Measurements from ENCODE around the gene TNNT1. TPM values are rescaled to one million over a fixed set of nuclear protein-coding genes. Genes with fewer than 3 reads are reported as not detected.

Gene TNNT1
- total RNA-seq, 4 donors from 2014 or later, result 13.6 to 46.7 (median 19.6) TPM

DNA sequence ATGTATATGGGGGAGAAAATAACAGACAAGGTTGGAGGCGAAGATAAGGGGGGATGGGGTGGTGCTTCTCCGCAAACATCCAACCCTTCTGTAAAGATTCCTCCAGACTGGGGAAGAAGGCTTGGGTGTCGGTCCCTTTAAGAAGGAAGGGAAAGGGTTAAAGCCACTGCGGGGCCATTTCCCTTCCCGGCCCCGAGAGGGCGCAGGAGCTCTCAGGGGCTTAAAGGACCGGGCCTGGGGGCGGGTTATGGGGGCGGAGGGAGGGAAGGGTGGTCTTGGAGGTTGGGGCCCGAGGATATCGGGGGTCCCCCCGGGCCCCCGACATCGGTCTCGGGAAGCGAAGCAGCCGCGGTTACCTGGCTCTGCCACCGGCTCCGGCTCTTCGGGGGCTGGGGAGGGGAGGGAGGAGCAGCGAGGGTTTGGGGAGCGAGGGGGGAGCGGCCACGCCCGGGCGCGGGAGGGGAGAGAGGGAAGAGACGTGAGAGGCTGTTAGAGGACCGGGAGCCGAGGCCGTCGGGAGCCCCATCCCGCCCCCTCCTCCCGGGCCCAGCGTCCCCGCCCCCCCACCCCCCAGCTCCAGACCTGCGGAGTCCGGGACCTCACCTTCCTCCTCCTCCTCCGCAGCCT is 2.8 kb downstream of the TNNT1 start:
- DNase-seq (ENCODE audit: low spot score in 2 of 2), result no peak
- Histone ChIP-seq H3K27me3 (peaks cover 95% of the 10 kb centered on the region), H3K4me3 (peak overlapping the region; percentile 36), H3K9me3 (no peaks in the 10 kb centered on the region), H3K27ac (no peak overlapping the region), H3K4me1 (peaks cover 8% of the 10 kb centered on the region), H3K36me3 (no peaks in the 10 kb centered on the region)
- WGBS, result 8% methylated on average over 9 of the region's 41 CpGs
- TF ChIP-seq POLR2A (IDR thresholded peaks at IDR 0.05) (no peak), EP300 (IDR thresholded peaks at IDR 0.05) (no peak), POLR2AphosphoS5 (IDR thresholded peaks at IDR 0.05) (no peak)
- TF ChIP-seq, protein P1, sequence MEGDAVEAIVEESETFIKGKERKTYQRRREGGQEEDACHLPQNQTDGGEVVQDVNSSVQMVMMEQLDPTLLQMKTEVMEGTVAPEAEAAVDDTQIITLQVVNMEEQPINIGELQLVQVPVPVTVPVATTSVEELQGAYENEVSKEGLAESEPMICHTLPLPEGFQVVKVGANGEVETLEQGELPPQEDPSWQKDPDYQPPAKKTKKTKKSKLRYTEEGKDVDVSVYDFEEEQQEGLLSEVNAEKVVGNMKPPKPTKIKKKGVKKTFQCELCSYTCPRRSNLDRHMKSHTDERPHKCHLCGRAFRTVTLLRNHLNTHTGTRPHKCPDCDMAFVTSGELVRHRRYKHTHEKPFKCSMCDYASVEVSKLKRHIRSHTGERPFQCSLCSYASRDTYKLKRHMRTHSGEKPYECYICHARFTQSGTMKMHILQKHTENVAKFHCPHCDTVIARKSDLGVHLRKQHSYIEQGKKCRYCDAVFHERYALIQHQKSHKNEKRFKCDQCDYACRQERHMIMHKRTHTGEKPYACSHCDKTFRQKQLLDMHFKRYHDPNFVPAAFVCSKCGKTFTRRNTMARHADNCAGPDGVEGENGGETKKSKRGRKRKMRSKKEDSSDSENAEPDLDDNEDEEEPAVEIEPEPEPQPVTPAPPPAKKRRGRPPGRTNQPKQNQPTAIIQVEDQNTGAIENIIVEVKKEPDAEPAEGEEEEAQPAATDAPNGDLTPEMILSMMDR (IDR thresholded peaks at IDR 0.05), result peak in 1 of 2 donors; percentile 56

DNA sequence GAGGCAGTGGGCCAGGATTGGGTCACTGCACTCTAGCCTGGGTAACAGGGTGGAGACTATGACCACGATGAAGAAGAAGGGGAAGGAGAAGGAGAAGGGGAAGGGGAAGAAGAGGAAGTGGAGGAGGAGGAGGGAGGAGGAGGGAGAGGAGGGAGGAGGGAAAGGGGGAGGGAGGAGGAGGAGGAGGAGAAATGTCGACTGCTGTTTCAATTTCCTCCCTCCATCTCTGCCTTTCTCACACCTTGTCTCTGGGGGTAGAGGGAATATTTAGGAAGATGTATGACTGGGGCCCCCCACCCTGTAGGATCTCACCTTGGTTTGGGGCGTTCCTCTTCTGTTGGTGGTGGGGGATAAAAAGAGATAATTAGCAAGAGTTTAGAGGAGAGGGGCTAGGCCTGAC is 3.8 kb downstream of the TNNT1 start:
- Histone ChIP-seq H3K4me3 (no peak overlapping the region), H3K27me3 (peaks cover 98% of the 10 kb centered on the region), H3K27ac (no peak overlapping the region), H3K9me3 (no peaks in the 10 kb centered on the region), H3K36me3 (no peaks in the 10 kb centered on the region), H3K4me1 (peaks cover 8% of the 10 kb centered on the region)
- DNase-seq (ENCODE audit: low spot score in 2 of 2), result no peak
- TF ChIP-seq POLR2AphosphoS5 (IDR thresholded peaks at IDR 0.05), result no peak
- no peak for TF ChIP-seq POLR2A (IDR thresholded peaks at IDR 0.05)
- 24% methylated on average over 3 of the region's 3 CpGs for WGBS

DNA sequence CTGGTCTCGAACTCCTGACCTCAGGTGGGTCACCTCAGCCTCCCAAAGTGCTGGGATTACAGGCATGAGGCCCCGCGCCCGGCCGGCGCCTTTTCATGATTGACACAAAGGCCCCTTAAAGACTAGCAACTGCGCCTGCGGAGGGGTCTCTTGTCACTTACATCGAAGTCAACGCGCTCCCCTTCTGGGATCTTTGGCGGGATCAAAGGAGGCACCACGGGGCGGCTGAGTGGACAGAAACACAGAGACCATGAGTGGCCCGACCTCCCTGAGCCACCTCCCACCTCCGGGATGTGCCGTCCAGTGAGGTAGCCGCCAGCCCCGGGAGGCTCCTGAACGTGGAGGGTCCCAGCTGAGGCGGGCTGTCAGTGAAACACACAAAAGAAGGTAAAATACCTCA is 7.3 kb downstream of the TNNT1 start:
- no peak for DNase-seq (ENCODE audit: low spot score in 2 of 2)
- no peak for TF ChIP-seq EP300 (IDR thresholded peaks at IDR 0.05)
- TF ChIP-seq, protein P1 (IDR thresholded peaks at IDR 0.05), result no peak
- no peak for TF ChIP-seq POLR2A (IDR thresholded peaks at IDR 0.05)
- TF ChIP-seq POLR2AphosphoS5 (IDR thresholded peaks at IDR 0.05), result no peak
- Histone ChIP-seq H3K36me3 (no peaks in the 10 kb centered on the region), H3K9me3 (no peaks in the 10 kb centered on the region), H3K27me3 (peaks cover 85% of the 10 kb centered on the region), H3K27ac (no peak overlapping the region), H3K4me1 (peaks cover 6% of the 10 kb centered on the region), H3K4me3 (no peak overlapping the region)
- WGBS, result 44% methylated on average over 11 of the region's 21 CpGs

GRCh38 chr19:55137915-55138314 is 11.1 kb downstream of the TNNT1 start:
- DNase-seq (ENCODE audit: low spot score in 2 of 2), result no peak
- WGBS, result 60% methylated on average over 9 of the region's 9 CpGs
- TF ChIP-seq, protein P1 (IDR thresholded peaks at IDR 0.05), result no peak
- TF ChIP-seq POLR2AphosphoS5 (IDR thresholded peaks at IDR 0.05), result no peak
- Histone ChIP-seq H3K27ac (no peak overlapping the region), H3K36me3 (no peaks in the 10 kb centered on the region), H3K27me3 (peaks cover 70% of the 10 kb centered on the region), H3K4me3 (no peak overlapping the region), H3K9me3 (no peaks in the 10 kb centered on the region), H3K4me1 (no peaks in the 10 kb centered on the region)

DNA sequence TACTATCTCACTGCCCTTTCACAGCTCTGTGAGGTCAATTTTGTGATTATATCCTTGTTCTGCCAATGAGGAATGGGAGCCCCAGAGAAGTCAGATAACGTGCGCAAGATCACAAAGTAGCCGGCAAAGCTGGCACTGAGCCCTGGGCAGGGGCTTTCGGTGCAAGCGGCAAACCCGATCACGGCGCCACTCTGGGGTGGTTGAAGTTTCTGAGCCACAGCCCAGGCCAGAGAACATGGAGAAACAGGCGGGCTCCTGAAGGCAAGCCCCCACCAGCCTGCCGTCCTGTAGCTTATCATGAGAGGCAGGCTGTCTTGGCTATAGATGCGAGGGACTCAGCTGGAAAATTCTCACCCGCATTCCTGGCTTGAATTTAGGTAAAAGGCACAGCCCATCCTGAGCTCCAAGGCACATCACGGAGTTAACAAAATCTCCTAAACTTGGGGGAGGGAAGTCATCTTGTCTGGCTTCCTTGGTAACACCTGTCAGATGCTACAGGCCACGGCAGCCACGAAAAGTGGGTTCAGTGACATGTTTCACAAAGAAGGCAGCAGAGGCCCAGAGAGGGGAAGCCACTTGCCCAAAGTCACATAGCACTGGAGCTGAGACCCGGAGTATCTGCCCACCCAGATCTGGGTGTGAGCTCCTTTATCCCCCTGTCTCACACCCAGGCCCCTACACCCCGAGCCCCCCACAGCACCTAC is 12.5 kb downstream of the TNNT1 start:
- no peaks in the 10 kb centered on the region for H3K36me3 ChIP-seq
- no peak overlapping the region for H3K27ac ChIP-seq
- peaks cover 58% of the 10 kb centered on the region for H3K27me3 ChIP-seq
- no peak overlapping the region for H3K4me3 ChIP-seq
- H3K4me1 ChIP-seq, result no peaks in the 10 kb centered on the region
- 96% methylated on average over 12 of the region's 17 CpGs for WGBS
- no peaks in the 10 kb centered on the region for H3K9me3 ChIP-seq
- TF ChIP-seq, protein P1 (IDR thresholded peaks at IDR 0.05), result no peak
- no peak for TF ChIP-seq EP300 (IDR thresholded peaks at IDR 0.05)
- no peak for DNase-seq (ENCODE audit: low spot score in 2 of 2)

Measured in suprapubic skin (tissue), 4 donors.